WI38 (cell line): ENCODE data around the gene NDNF.

Source experiments
- H3K4me3 ChIP-seq: 2 replicates; pipeline ENCODE4 v1.5.1; 2011; ENCODE audit warnings: low read depth, mild to moderate bottlenecking, control low read depth, low read length
- CTCF ChIP-seq: IDR thresholded peaks from 2 replicates; pipeline ENCODE4 v1.5.1; 2012; ENCODE audit warnings: low read depth, mild to moderate bottlenecking, control low read depth, low read length

The NDNF gene

DNA sequence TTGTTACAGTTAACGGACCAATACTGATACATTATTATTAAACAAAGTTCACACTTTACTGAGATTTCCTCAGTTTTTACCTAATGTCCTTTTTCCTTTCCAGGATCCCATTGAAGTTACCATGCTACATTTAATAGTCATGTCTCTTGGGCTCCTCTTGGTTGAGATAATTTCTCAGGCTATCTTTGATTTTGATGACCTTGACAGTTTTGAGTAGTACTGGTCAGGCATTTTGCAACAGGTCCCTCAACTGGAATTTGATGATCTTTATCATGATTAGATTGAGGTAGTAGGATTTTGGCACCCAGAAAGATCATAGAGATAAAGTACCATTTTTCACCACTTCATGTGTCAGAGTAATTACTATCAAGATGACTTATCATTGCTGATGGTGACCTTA is 53.8 kb downstream of the NDNF start:
- TF ChIP-seq CTCF: no peak
- no peak overlapping the region for H3K4me3 ChIP-seq

DNA sequence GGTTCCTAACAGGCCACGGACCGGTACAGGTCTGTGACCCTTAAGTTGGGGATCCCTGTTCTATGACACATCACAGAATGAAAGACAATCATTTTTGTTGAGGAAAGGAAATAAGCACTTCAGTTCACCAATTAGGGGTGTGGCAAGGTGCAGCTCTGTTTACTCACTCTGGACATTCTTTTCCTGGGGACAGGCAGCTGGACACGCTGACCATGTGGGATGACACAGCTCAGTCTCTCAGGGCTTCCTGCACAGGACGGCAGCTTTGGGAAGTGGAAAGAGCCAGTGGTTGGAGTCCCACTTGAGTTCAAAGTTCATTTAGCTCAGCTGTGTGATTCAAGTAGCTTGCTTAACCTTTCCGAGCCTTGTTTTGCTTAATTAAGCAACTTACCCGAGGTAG is 55.7 kb downstream of the NDNF start:
- TF ChIP-seq CTCF: no peak
- H3K4me3 ChIP-seq: no peak overlapping the region

GRCh38 chr4:121015421-121015820 is 56.9 kb downstream of the NDNF start:
- no peak for TF ChIP-seq CTCF
- no peak overlapping the region for H3K4me3 ChIP-seq

DNA sequence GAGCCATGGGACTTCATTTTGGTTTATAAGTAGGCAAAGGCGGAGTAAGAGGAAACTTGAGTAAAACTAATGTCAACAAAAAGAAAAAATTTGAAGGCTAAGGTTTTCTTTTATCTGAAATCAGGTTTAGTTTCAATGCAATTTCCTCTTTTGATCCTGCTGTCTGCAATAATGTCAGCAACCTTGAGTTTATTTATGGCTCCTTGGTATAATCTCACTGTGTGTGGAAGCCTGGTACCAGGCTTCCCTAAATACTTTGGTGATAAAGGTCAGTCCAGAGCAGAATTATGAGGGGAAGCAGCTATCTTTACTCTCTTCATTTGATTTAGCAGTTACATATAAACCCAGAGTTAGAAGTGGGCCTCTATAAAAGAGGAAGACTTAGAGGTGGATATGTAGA is 57.8 kb downstream of the NDNF start:
- TF ChIP-seq CTCF: no peak
- H3K4me3 ChIP-seq: no peak overlapping the region

GRCh38 chr4:121011780-121012340 is 60.5 kb downstream of the NDNF start:
- H3K4me3 ChIP-seq: no peak overlapping the region
- no peak for TF ChIP-seq CTCF

GRCh38 chr4:121011138-121011537 is 61.2 kb downstream of the NDNF start:
- H3K4me3 ChIP-seq: no peak overlapping the region
- TF ChIP-seq CTCF: no peak

GRCh38 chr4:121009578-121010478 is 62.5 kb downstream of the NDNF start:
- TF ChIP-seq CTCF: no peak

More at GRCh38 chr4:121009578-121010478, 62.5 kb downstream of the NDNF start:
- H3K4me3 ChIP-seq: no peak overlapping the region
